ENCODE data around the gene CASTOR1. TPM values are rescaled to one million over a fixed set of nuclear protein-coding genes. Genes with fewer than 3 reads are reported as not detected.

Gene CASTOR1
- total RNA-seq, 2 donors from 2014 or later: 6.2 to 7.4 TPM

DNA sequence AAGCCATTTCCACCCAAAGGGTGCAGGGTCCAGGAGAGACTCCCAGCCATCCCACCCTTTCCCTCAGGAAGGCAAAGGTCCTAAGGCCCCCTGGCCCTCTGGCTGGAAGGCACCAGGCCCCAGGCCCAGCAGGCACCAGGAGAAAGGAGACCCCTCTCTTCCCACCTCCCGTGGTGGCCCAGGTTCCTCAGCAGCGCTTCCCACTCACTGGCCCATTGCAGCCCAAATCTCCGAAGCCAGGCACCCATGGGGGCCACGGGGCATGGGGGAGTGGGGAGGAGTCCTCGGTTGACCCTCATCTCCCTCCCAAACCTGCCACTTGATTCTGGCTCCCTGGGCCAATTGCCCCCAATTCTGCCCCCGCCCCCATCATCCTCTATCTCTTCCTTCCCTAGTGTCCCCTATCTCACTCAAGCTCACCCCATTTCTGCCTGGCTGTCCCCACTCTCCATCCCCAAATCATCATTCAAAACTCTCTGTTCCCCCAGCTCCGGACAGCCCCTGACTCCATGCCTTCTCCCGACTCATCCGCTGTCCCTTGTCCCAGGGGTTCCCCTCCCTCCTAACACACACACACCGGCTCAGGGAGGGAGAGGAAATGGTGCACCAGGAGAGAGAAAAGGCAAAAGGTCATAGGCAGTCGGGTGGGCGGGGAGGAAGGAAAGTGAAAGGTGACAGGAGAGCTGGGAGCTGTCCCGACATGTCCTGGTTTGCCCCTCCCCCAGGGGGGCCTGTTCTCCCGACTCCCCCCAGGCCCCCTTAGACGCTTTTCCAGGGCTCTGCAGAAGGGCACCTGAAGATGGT lies 43.9 kb downstream of the CASTOR1 start:
- Mint-ChIP-seq H3K4me3 (peak overlapping the region; percentile 94 to 99), H3K27ac (peak overlapping the region; percentile 98), H3K36me3 (ENCODE audit: insufficient read depth in 2 of 2) (peaks cover 5 to 6% of the 10 kb centered on the region in 2 donors), H3K4me1 (ENCODE audit: low read depth) (peaks cover 68% of the 10 kb centered on the region), H3K9me3 (no peaks in the 10 kb centered on the region), H3K27me3 (ENCODE audit: low read depth) (no peaks in the 10 kb centered on the region)
- ATAC-seq (replicated peaks in 1 of 2): no peak
- peak in 1 of 2 donors; percentile 29 for DNase-seq

DNA sequence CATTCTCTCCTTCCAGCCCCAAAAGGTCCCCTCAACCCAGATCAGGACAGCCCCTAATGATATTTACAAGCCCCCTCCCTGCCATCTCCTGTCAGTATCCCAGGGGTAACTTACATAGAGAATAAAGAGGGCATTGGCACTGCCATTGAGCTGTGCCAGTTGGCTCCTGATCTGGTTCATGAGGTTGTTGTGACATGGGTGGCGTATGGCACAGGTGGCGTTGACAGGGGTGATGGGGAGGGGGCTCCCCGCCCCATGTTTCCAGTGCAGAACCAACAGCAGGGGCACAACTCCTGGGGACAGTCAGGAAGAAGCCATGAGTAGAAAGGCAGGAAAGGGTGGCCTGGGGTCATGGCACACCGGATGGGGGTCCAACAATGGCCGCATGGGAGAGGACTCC lies 44.7 kb downstream of the CASTOR1 start:
- Mint-ChIP-seq H3K27ac (peak overlapping the region; percentile 86), H3K36me3 (ENCODE audit: insufficient read depth in 2 of 2) (peaks cover 5 to 6% of the 10 kb centered on the region in 2 donors), H3K27me3 (ENCODE audit: low read depth) (no peaks in the 10 kb centered on the region), H3K4me3 (peak overlapping the region; percentile 94 to 99), H3K9me3 (no peaks in the 10 kb centered on the region), H3K4me1 (ENCODE audit: low read depth) (peaks cover 60% of the 10 kb centered on the region)
- ATAC-seq (replicated peaks in 1 of 2) (no peak), DNase-seq (no peak)

DNA sequence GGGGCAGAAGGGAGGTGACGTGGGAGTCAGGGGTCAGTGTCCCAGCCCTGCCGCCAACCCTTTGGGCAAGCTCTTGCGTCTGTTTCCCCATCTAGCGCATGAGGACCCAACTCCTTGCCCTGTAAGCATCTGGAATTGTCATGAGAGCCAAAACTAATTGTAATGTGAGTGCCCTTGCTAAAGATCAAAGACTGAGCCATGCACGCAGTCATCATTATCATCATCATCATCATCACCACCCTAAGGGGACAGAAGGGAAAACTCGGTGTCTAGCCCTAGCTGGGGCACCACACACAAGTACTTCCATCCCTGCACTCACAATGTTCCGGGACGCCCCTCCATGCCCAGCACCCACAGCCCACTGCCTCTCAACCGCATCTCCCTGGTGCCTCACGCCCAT lies 45.2 kb downstream of the CASTOR1 start:
- Mint-ChIP-seq H3K27me3 (ENCODE audit: low read depth) (no peaks in the 10 kb centered on the region), H3K4me3 (peak overlapping the region; percentile 94 to 99), H3K36me3 (ENCODE audit: insufficient read depth in 2 of 2) (peaks cover 5 to 6% of the 10 kb centered on the region in 2 donors), H3K4me1 (ENCODE audit: low read depth) (peaks cover 59% of the 10 kb centered on the region), H3K27ac (peak overlapping the region; percentile 86), H3K9me3 (no peaks in the 10 kb centered on the region)
- ATAC-seq (replicated peaks in 1 of 2): no peak
- no peak for DNase-seq

DNA sequence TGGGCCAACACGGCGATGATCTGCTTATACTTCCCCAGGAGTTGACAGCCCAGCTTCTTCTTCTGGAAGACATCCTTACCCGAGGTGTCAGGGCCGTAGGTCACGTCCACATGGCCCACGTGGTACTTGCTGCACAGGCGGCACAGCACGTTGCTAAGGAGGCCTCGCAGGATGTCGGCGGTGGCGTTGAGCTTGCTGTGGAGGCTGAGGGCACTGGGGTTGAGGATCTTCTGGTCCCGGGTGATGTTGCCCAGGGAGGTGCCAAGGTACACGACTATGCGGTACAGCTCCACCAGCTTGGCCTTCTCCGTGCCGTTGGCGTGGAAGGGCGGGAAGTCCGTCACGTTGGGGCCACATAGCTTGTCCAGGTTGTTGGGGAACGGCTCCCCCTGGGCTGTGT lies 45.6 kb downstream of the CASTOR1 start:
- H3K27me3 Mint-ChIP-seq (ENCODE audit: low read depth): no peaks in the 10 kb centered on the region
- H3K4me3 Mint-ChIP-seq: peak overlapping the region; percentile 94 to 99
- no peaks in the 10 kb centered on the region for H3K9me3 Mint-ChIP-seq
- peaks cover 5 to 6% of the 10 kb centered on the region in 2 donors for H3K36me3 Mint-ChIP-seq (ENCODE audit: insufficient read depth in 2 of 2)
- no peak overlapping the region for H3K27ac Mint-ChIP-seq
- DNase-seq (no peak), ATAC-seq (replicated peaks in 1 of 2) (no peak)
- peaks cover 56% of the 10 kb centered on the region for H3K4me1 Mint-ChIP-seq (ENCODE audit: low read depth)

DNA sequence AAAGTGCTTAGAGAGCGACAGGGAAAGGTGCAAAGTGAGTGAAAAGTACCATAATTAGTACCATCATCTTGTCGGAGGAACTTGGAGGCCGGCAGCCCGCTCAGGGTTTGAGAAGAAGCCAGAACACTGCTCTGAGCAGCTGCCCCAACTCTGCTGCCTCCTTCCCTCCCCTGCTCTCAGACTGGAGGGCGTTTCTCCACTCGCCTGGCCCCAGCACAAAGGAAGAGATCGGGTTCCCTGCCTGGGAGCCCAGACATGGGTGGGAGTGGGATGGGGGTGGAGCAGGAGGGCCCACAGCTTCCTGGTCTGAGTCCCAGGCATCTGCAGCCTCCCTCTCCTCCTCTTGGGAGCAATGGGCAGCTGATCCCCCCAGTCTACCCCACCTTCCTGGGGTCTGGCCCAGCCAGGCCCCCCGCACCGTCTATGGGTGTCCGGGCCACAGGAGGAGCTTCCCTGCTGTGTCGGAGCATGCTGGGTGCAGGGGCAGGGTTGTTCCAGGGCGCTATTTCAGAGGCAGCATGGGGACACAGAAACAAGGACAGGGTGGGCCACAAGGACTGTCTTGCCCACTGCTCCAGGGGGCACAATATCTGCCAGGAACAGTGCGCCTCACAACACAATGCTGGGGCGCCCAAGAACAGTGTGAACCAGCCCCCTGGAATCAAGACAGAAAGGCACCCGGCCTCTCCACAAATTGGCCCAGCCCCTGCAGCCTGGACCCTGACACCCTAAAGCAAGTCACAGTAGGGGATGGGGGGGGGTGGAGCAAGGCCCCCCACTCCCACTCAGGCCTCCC lies 47.5 kb downstream of the CASTOR1 start:
- Mint-ChIP-seq H3K9me3 (no peaks in the 10 kb centered on the region), H3K4me3 (peak overlapping the region in 1 of 2 donors; percentile 35), H3K4me1 (ENCODE audit: low read depth) (peaks cover 38% of the 10 kb centered on the region), H3K36me3 (ENCODE audit: insufficient read depth in 2 of 2) (peaks cover 5 to 6% of the 10 kb centered on the region in 2 donors), H3K27ac (no peak overlapping the region), H3K27me3 (ENCODE audit: low read depth) (no peaks in the 10 kb centered on the region)
- ATAC-seq (replicated peaks in 1 of 2) (no peak), DNase-seq (no peak)

DNA sequence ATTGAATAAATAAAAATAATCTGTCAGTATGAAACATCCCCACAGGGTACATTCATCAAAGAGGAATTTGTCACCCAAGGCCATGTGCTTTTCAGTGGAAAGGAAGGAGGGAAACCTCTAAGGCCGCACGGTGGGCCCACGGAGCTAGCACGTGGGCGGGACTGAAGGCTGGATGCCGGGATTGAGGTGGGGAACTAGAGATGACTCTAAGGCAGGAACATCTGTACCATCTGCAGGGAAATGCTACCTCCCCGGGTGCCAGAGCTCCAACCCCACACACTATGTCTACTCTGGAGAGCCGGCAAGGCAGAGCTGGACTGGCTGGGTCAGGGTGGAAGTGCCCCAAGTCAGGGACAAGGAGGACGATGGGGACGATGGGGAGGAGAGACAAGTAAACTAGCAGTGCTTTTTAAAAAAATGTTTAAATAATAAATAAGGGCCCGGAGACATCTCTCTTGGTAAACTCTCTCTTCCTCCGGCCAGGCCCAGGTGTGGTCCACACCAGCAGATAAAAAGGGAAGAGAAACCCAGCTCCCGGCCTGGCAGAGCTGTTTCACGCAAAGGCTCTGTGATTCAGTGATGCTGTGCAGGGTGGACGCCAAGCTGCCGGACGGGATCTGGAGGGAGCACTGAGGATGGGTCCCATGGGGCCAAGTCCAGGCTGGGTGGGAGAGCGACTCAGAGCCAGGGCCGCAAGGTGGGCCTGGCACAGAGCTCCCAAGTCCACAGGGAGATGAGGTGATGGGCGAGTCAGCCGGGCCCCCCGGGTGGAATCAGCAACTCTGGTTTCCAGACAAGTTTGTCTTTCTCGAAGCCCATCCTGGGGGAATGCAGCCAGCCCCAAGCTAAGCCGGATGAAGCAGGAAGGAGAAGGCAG lies 48.5 kb downstream of the CASTOR1 start:
- Mint-ChIP-seq H3K4me1 (ENCODE audit: low read depth) (peaks cover 34% of the 10 kb centered on the region), H3K4me3 (no peak overlapping the region), H3K27me3 (ENCODE audit: low read depth) (no peaks in the 10 kb centered on the region), H3K27ac (no peak overlapping the region), H3K36me3 (ENCODE audit: insufficient read depth in 2 of 2) (peaks cover 3 to 6% of the 10 kb centered on the region in 2 donors), H3K9me3 (no peaks in the 10 kb centered on the region)
- ATAC-seq (replicated peaks in 1 of 2): no peak
- no peak for DNase-seq

DNA sequence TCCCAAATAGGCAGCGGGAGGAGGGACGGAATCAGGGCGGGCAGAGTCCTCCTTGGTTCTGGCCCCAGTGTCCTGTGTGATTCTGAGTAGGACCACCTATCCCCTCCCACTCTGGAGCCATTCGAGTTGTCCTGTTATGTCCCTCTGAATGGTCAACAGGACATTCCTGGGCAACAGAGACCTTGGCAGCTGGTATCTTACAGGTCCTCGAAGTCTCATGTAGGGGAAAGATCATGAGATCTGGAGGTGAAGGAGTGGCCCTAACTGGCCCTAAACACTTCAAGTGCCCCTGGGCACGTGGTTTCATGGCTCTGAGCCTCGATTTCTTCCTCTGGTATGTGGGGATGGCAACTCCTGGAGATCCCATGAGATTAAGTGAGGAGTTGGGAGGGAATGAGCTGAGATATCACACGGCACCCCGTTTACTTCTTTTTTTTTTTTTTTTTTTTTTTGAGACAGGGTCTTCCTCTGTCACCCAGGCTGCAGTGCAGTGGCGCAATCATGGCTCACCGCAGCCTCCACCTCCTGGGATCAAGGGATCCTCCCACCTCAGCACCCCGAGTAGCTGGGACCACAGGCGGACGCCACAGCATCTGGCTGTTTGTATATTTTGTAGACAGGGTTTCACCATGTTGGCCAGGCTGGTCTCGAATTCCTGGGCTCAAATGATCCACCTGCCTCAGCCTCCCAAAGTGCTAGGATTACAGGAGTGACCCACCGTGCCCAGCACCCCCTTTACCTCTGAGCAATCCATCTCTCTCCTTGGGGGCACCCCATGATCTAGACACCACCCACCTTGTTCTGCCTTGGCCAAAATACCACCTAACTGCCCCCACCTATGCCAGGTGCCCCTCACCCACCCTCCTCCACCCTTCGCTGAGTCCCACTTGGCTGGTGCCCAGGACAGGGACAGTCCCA lies 49.6 kb downstream of the CASTOR1 start:
- no peaks in the 10 kb centered on the region for H3K9me3 Mint-ChIP-seq
- no peak for DNase-seq
- no peaks in the 10 kb centered on the region for H3K27me3 Mint-ChIP-seq (ENCODE audit: low read depth)
- H3K36me3 Mint-ChIP-seq (ENCODE audit: insufficient read depth in 2 of 2): peaks cover 0 to 4% of the 10 kb centered on the region in 2 donors
- H3K4me1 Mint-ChIP-seq (ENCODE audit: low read depth): peaks cover 24% of the 10 kb centered on the region
- H3K4me3 Mint-ChIP-seq: no peak overlapping the region
- ATAC-seq (replicated peaks in 1 of 2): no peak
- H3K27ac Mint-ChIP-seq: no peak overlapping the region

DNA sequence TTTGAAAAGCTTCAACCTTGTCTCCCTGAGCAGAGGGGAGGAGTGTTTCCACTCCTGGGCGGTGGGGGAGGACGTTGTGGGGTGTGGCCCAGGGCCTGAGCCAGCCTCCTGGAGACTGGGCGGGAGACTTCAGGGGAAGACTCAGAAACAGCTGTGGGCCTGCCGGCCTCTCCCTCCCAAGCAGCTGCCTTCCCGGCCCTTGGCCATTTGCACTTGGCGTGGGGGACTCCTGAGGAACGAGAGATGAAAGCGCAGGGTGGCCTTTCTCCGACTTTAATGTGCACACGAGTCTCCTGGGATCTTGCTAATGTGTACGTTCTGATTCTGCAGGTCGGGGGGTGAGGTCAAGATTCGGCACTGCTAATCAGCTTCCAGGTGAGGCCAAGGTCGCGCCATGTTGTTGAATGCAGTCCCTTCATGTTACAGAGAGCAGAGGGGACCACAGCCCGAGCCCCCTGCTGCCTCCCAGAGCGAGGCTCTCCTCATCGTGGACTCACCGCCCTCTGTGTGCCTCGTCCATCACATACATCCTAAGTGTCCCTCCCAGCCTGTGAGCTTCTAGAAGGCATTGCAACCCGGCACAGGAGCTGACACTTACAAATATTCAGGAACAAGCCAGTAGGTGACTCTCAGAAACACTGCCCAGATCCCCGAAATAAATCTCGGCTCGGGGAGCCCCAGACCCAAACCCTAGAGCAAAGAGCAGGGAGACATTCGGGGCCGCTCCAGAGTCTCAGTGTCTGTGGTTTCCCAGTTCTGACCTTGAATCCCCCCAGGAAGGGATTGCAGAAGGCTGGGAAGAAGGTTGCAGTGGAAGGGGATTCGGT lies 50.4 kb downstream of the CASTOR1 start:
- H3K4me1 Mint-ChIP-seq (ENCODE audit: low read depth): peaks cover 15% of the 10 kb centered on the region
- no peaks in the 10 kb centered on the region for H3K9me3 Mint-ChIP-seq
- peaks cover 0 to 3% of the 10 kb centered on the region in 2 donors for H3K36me3 Mint-ChIP-seq (ENCODE audit: insufficient read depth in 2 of 2)
- no peak for ATAC-seq (replicated peaks in 1 of 2)
- no peaks in the 10 kb centered on the region for H3K27me3 Mint-ChIP-seq (ENCODE audit: low read depth)
- no peak overlapping the region for H3K4me3 Mint-ChIP-seq
- no peak for DNase-seq
- H3K27ac Mint-ChIP-seq: no peak overlapping the region

DNA sequence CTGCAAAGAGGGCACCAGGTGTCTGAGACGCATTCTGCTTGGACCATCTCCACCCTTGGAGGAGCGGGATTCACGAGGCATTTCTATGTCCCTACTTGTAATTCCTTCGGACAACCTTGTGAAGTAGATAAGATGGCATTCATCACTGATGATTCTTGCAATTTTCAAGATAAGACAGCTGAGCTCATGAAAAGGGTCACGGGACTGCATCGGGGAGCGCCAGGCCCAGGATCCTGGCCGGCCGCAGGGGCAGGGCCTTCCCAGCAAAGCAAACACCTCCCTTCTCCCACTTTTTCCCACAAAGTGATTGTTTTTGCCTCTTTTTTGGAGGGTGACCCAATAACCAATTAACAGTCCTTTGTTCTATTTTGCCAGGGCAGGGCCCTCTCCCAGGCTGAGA lies 51.2 kb downstream of the CASTOR1 start:
- no peaks in the 10 kb centered on the region for H3K27me3 Mint-ChIP-seq (ENCODE audit: low read depth)
- H3K27ac Mint-ChIP-seq: no peak overlapping the region
- H3K4me1 Mint-ChIP-seq (ENCODE audit: low read depth): peaks cover 8% of the 10 kb centered on the region
- H3K4me3 Mint-ChIP-seq: no peak overlapping the region
- ATAC-seq (replicated peaks in 1 of 2) (no peak), DNase-seq (no peak)
- H3K36me3 Mint-ChIP-seq (ENCODE audit: insufficient read depth in 2 of 2): peaks cover 0 to 3% of the 10 kb centered on the region in 2 donors
- H3K9me3 Mint-ChIP-seq: no peaks in the 10 kb centered on the region

DNA sequence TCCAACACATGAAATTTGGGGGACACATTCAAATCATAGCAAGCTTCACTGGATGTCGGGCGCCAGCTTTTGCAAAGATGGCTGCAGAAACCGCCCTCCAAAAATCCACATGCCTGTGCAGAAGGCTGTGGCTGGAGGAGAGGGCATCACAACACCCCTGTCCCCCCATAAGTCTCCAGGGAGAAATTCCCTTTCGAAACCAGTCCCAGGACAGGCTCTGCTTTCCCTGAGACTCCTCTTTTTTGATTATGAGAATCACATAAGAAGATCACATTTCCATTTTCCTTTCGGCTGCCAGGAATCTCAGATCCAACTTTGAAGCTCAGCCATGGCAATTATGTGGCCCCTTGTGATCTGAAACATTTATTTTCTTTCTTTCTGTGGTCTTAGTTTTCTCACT lies 52.4 kb downstream of the CASTOR1 start:
- DNase-seq (no peak), ATAC-seq (replicated peaks in 1 of 2) (no peak)
- Mint-ChIP-seq H3K4me1 (ENCODE audit: low read depth) (no peaks in the 10 kb centered on the region), H3K36me3 (ENCODE audit: insufficient read depth in 2 of 2) (no peaks in the 10 kb centered on the region), H3K27me3 (ENCODE audit: low read depth) (no peaks in the 10 kb centered on the region), H3K4me3 (no peak overlapping the region), H3K9me3 (no peaks in the 10 kb centered on the region), H3K27ac (no peak overlapping the region)

DNA sequence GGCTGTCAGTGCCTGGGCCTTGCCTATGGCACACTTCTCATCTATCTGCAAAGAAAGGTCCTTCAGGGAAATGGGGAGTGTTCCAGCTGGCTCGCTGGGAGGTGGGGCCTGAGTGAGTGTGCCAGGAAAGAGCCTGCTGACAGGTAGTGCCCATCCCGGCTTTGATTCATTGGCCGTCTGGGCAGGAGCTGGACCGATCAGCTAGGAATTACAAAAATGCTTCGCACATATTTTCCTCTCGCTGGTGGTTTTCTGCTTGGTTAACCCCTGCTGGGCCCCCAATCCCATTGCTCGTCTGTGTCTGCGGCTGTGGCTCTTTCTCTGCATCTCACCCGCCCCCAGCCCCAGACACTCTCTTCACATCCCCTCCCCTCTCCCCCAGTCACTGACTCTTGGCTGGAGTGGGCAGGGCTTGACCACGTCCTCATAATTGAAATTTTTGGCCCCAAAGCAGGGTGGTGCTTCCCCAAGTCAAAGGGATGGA lies 53.6 kb downstream of the CASTOR1 start:
- H3K36me3 Mint-ChIP-seq (ENCODE audit: insufficient read depth in 2 of 2): no peaks in the 10 kb centered on the region
- H3K27ac Mint-ChIP-seq: no peak overlapping the region
- H3K27me3 Mint-ChIP-seq (ENCODE audit: low read depth): no peaks in the 10 kb centered on the region
- H3K4me3 Mint-ChIP-seq: no peak overlapping the region
- no peaks in the 10 kb centered on the region for H3K9me3 Mint-ChIP-seq
- ATAC-seq (replicated peaks in 1 of 2): no peak
- DNase-seq: no peak
- no peaks in the 10 kb centered on the region for H3K4me1 Mint-ChIP-seq (ENCODE audit: low read depth)

Measured in activated T-cell treated with anti-CD3 and anti-CD28 coated beads, Interleukin-2, amount 50 U/mL, for 72 hours (primary cell).